Measurements from ENCODE around the gene INSIG1. TPM values are rescaled to one million over a fixed set of nuclear protein-coding genes. Genes with fewer than 3 reads are reported as not detected.

Gene INSIG1
- total and polyA plus RNA-seq, 12 donors = 5.9 to 16.3 (median 12.1) TPM

DNA sequence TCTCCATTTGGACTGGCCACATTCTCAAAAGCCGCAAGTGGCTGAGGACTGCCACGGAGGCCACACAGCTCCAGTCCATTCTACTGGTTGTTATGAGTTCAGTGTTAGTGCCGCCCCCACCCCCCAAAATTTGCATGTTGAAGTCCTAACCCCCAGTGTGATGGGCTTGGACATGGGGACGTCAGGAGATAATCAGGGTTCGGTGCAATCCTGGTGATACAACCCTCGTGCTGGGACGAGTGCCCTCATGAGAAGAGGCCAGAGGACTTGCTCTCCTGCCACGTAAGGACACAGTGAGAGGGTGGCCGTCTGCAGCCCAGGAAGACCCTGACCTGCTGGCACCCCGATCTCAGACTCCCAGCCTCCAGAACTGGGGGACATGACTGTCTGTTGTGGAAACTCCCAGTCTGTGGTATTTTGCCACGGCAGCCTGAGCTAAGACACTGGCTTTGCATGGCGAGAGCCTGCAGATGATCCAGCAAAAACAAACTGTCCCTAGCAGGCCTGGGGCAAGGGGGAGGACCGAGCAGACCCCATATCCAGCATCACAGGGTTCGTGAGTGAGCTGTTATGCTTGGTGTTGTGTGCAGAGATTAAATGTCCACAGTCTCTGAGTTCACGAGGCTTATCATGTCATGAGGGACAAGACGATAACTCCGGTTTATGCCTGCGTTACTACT, 41.5 kb upstream of the INSIG1 start:
- TF ChIP-seq, protein P1, sequence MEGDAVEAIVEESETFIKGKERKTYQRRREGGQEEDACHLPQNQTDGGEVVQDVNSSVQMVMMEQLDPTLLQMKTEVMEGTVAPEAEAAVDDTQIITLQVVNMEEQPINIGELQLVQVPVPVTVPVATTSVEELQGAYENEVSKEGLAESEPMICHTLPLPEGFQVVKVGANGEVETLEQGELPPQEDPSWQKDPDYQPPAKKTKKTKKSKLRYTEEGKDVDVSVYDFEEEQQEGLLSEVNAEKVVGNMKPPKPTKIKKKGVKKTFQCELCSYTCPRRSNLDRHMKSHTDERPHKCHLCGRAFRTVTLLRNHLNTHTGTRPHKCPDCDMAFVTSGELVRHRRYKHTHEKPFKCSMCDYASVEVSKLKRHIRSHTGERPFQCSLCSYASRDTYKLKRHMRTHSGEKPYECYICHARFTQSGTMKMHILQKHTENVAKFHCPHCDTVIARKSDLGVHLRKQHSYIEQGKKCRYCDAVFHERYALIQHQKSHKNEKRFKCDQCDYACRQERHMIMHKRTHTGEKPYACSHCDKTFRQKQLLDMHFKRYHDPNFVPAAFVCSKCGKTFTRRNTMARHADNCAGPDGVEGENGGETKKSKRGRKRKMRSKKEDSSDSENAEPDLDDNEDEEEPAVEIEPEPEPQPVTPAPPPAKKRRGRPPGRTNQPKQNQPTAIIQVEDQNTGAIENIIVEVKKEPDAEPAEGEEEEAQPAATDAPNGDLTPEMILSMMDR (IDR thresholded peaks at IDR 0.05) = no peak
- H3K9me3 ChIP-seq = no peaks in the 10 kb centered on the region
- DNase-seq = no peak
- peaks cover 0 to 8% (median under 1%) of the 10 kb centered on the region in 7 donors for H3K27me3 ChIP-seq
- no peak overlapping the region for H3K27ac ChIP-seq
- 82 to 88% methylated on average over 18 of the region's 18 CpGs for WGBS, 2 donors
- no peaks in the 10 kb centered on the region for H3K36me3 ChIP-seq
- H3K4me3 ChIP-seq = no peak overlapping the region
- intact Hi-C loops (cut with DNase I) = loop anchor here in 5 of 10 donors (2.0 to 10.0 kb wide), 6 partner anchors 41 to 51 kb away; partner anchors contain the start of gene INSIG1 (in 2 of the 5)
- H3K4me1 ChIP-seq = peaks cover 7 to 24% (median 15%) of the 10 kb centered on the region in 9 donors
- ATAC-seq = no peak

DNA sequence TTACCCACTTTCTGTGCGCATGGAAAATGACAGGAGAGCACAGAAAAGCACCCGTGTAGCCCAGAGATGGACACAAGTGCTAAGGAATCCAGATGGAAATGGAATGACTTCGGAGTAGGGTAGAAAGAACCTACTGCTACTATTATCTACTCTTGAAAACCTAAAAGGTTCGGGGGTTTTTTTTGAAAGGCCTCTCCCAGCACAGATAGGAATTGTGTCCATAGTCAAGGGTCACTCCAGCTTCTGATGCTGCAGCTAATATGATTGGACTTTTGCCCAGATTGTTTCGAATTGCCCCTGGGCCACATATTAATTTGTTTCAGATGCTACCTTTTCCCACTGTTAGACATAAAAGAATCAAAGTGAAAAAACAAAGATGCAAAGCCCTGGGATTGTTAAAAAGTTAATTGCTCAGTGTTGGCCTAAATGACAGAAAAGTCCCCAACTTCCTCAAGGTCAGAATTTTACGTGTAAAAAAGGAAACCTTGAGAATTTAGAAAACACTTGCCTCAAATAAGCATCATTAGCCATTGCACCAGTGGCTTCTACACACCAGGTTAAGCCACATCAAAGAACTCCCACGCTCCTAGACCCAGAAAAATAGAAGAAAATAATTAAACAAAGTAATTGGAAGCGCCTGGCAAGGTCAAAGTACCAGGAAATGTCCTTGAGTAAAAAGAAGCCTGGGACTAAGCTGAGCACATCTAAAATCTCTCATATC, 40.8 kb upstream of the INSIG1 start:
- H3K4me1 ChIP-seq = peaks cover 7 to 24% (median 15%) of the 10 kb centered on the region in 9 donors
- TF ChIP-seq, protein P1 (IDR thresholded peaks at IDR 0.05) = no peak
- WGBS, 2 donors = 62 to 72% methylated on average over 8 of the region's 8 CpGs
- intact Hi-C loops (cut with DNase I) = loop anchor here in 5 of 10 donors (1.0 to 10.0 kb wide), 7 partner anchors 40 to 52 kb away; partner anchors contain the start of gene INSIG1 (in 3 of the 5)
- H3K9me3 ChIP-seq = no peaks in the 10 kb centered on the region
- H3K27me3 ChIP-seq = peaks cover 0 to 6% (median 0%) of the 10 kb centered on the region in 7 donors
- H3K4me3 ChIP-seq = peak overlapping the region in 2 of 10 donors; percentile 29 to 33
- DNase-seq = no peak
- peak overlapping the region in 9 of 10 donors; percentile 37 to 85 (median 67) for H3K27ac ChIP-seq
- no peak for ATAC-seq
- no peaks in the 10 kb centered on the region for H3K36me3 ChIP-seq

DNA sequence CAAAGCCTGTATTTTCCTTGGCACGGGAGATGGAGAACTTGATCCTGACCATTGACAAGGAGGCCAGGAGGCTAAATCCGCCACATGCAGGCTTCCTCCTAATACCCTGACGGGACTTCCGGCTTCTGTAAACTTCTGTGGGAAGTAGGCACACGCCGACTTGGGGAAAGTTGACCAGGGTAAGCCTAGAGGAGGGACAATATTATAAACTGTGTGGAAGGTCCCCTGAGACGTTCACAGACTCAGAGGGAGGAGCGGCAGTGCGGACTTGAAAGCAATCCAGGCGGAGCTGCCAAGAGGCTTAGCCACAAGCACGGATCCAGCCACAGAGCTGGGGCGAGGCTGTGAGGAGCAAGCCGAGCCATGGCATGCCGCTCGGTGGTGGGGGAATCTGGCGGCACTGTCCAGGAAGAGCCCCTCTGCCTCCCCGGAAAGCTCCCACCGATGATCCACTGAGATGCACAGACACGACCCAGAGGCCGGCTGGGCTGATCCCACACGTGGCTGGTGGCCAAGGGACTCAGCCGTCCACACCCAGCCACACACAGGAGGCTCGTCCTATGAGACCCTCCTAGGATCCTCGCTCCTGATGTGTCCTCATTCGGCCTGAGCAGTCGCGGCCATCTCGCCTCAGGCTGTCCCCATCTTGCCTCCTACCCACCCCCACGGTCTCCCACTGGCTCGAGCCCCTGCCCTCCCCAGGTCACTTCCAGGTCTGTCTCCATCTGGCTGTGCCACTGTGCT, 40.0 kb upstream of the INSIG1 start:
- Histone ChIP-seq H3K4me3 (peak overlapping the region in 6 of 10 donors; percentile 9 to 33 (median 21)), H3K36me3 (no peaks in the 10 kb centered on the region), H3K27me3 (peaks cover 0 to 6% (median 0%) of the 10 kb centered on the region in 7 donors), H3K27ac (peak overlapping the region; percentile 51 to 85 (median 72)), H3K4me1 (peaks cover 7 to 24% (median 15%) of the 10 kb centered on the region in 9 donors), H3K9me3 (no peaks in the 10 kb centered on the region)
- peak; percentile 82 to 83 for DNase-seq
- intact Hi-C loops (cut with DNase I) = loop anchor here in 5 of 10 donors (1.0 to 10.0 kb wide), 7 partner anchors 39 to 53 kb away; partner anchors contain the start of gene INSIG1 (in 4 of the 5)
- TF ChIP-seq, protein P1 (IDR thresholded peaks at IDR 0.05) = no peak
- 50 to 63% methylated on average over 30 of the region's 30 CpGs for WGBS, 2 donors
- peak; percentile 79 to 94 (median 90) for ATAC-seq

DNA sequence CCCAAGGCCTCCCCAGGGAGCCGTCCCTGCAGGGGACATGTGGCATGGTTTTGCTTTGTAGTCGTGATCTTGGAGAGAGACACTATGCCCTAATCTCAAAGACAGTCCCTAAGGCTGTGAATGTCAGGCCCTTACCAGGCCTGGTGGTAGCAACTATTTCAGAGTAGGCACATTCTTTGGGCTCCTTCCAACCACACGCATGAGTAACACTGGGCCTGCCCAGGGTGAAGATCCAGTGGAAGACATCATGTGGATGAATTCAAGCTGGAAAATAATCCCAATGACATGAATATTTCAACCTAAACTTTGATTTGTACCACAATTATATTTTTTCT, 39.5 kb upstream of the INSIG1 start:
- Histone ChIP-seq H3K36me3 (no peaks in the 10 kb centered on the region), H3K9me3 (no peaks in the 10 kb centered on the region), H3K27ac (peak overlapping the region; percentile 51 to 85 (median 72)), H3K4me3 (peak overlapping the region in 4 of 10 donors; percentile 15 to 33 (median 28)), H3K4me1 (peaks cover 7 to 24% (median 15%) of the 10 kb centered on the region in 9 donors), H3K27me3 (peaks cover 0 to 10% (median under 1%) of the 10 kb centered on the region in 7 donors)
- 13 to 17% methylated on average over 3 of the region's 3 CpGs for WGBS, 2 donors
- peak; percentile 46 to 88 (median 75) for ATAC-seq
- intact Hi-C loops (cut with DNase I) = loop anchor here in 4 of 10 donors (2.0 to 10.0 kb wide), 5 partner anchors 39 to 53 kb away; partner anchors contain the start of gene INSIG1 (in 2 of the 4)
- peak in 1 of 2 donors; percentile 54 for DNase-seq
- TF ChIP-seq, protein P1 (IDR thresholded peaks at IDR 0.05) = no peak
